Measurements from ENCODE around the gene ZNF35.

DNA sequence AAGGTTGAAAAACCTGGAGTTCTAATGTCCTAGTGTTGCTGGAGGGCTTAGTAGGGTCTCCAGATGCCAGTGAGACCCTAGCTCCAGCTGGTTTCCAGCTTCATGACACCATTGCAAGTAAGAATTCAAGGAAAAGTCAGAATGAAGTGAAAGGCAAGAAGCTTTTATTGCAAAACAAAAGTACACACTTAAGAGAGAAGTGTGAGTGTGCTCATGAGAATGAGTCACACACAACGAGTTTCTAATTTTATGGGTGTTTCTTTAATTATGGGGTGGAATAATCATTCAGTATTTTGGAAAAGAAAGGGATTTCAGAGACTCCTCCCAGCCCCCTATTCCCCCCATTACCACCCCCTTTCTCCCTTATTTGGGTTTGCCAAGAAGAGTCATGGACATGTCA lies 39.4 kb downstream of the ZNF35 start:
- TF ChIP-seq, protein P1, sequence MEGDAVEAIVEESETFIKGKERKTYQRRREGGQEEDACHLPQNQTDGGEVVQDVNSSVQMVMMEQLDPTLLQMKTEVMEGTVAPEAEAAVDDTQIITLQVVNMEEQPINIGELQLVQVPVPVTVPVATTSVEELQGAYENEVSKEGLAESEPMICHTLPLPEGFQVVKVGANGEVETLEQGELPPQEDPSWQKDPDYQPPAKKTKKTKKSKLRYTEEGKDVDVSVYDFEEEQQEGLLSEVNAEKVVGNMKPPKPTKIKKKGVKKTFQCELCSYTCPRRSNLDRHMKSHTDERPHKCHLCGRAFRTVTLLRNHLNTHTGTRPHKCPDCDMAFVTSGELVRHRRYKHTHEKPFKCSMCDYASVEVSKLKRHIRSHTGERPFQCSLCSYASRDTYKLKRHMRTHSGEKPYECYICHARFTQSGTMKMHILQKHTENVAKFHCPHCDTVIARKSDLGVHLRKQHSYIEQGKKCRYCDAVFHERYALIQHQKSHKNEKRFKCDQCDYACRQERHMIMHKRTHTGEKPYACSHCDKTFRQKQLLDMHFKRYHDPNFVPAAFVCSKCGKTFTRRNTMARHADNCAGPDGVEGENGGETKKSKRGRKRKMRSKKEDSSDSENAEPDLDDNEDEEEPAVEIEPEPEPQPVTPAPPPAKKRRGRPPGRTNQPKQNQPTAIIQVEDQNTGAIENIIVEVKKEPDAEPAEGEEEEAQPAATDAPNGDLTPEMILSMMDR (conservative IDR thresholded peaks at IDR 0.05 in 1 of 2, IDR thresholded peaks at IDR 0.05 in 1 of 2; ENCODE audit: extremely low read depth in 1 of 2, insufficient read depth in 1 of 2, low read depth in 1 of 2, low read length in 2 of 2), result no peak
- no peak for TF ChIP-seq EZH2 (IDR thresholded peaks at IDR 0.05; ENCODE audit: borderline replicate concordance, low read length)

Measured in mammary epithelial cell (primary cell).